HEK293 (cell line): ENCODE measurements around the gene LY6G6D.

Source experiments
- AEBP2 ChIP-seq: fragments of 450-650 bp; formaldehyde crosslinking; IDR thresholded peaks from 2 replicates; pipeline ENCODE4 v1.5.1; 2016; ENCODE audit warnings: missing biosample characterization, missing genetic modification characterization, borderline replicate concordance
- EGR2 ChIP-seq: fragments of 450-650 bp; formaldehyde crosslinking; IDR thresholded peaks from 2 replicates; pipeline ENCODE4 v1.5.1; 2016; ENCODE audit warnings: low read depth, missing biosample characterization, missing genetic modification characterization
- GLIS2 ChIP-seq: fragments of 450-650 bp; formaldehyde crosslinking; IDR thresholded peaks from 2 replicates; pipeline ENCODE4 v1.5.1; 2016; ENCODE audit warnings: missing biosample characterization, missing genetic modification characterization
- HOXA7 ChIP-seq: sonication (generic); formaldehyde crosslinking; IDR thresholded peaks from 2 replicates; pipeline ENCODE4 v1.8.1; 2022; ENCODE audit warnings: missing genetic modification reagents, borderline replicate concordance
- KLF1 ChIP-seq: fragments of 450-650 bp; formaldehyde crosslinking; IDR thresholded peaks from 2 replicates; pipeline ENCODE4 v1.5.1; 2016; ENCODE audit warnings: missing biosample characterization, missing genetic modification characterization
- KLF16 ChIP-seq: fragments of 450-650 bp; formaldehyde crosslinking; IDR thresholded peaks from 2 replicates; pipeline ENCODE4 v1.5.1; 2017; ENCODE audit warnings: missing biosample characterization, missing genetic modification characterization
- KLF8 ChIP-seq: fragments of 450-650 bp; formaldehyde crosslinking; IDR thresholded peaks from 2 replicates; pipeline ENCODE4 v1.5.1; 2016; ENCODE audit warnings: missing biosample characterization, missing genetic modification characterization
- SCRT2 ChIP-seq: fragments of 450-650 bp; formaldehyde crosslinking; IDR thresholded peaks from 2 replicates; pipeline ENCODE4 v1.5.1; 2016; ENCODE audit warnings: missing biosample characterization, missing genetic modification characterization
- SP3 ChIP-seq: fragments of 450-650 bp; formaldehyde crosslinking; IDR thresholded peaks from 2 replicates; pipeline ENCODE4 v1.5.1; 2016; ENCODE audit warnings: missing biosample characterization, missing genetic modification characterization
- ZBTB11 ChIP-seq: fragments of 450-650 bp; formaldehyde crosslinking; conservative IDR thresholded peaks from 2 replicates; pipeline ENCODE4 v1.5.1; 2016; ENCODE audit warnings: low read depth, missing biosample characterization, missing genetic modification characterization
- ZBTB20 ChIP-seq: fragments of 450-650 bp; formaldehyde crosslinking; IDR thresholded peaks from 2 replicates; pipeline ENCODE4 v1.5.1; 2016; ENCODE audit warnings: missing biosample characterization, missing genetic modification characterization
- ZBTB48 ChIP-seq: fragments of 450-650 bp; formaldehyde crosslinking; IDR thresholded peaks from 2 replicates; pipeline ENCODE4 v1.5.1; 2016; ENCODE audit warnings: missing biosample characterization, missing genetic modification characterization
- ZNF10 ChIP-seq: fragments of 450-650 bp; formaldehyde crosslinking; IDR thresholded peaks from 2 replicates; pipeline ENCODE4 v1.5.1; 2017; ENCODE audit warnings: missing biosample characterization, missing genetic modification characterization
- ZNF138 ChIP-seq: fragments of 450-650 bp; formaldehyde crosslinking; IDR thresholded peaks from 2 replicates; pipeline ENCODE4 v1.5.1; 2016; ENCODE audit warnings: missing biosample characterization, missing genetic modification characterization, borderline replicate concordance
- ZNF155 ChIP-seq: fragments of 450-650 bp; formaldehyde crosslinking; IDR thresholded peaks from 2 replicates; pipeline ENCODE4 v1.5.1; 2016; ENCODE audit warnings: missing biosample characterization, missing genetic modification characterization
- ZNF169 ChIP-seq: fragments of 450-650 bp; formaldehyde crosslinking; IDR thresholded peaks from 2 replicates; pipeline ENCODE4 v1.5.1; 2016; ENCODE audit warnings: missing biosample characterization, missing genetic modification characterization
- ZNF24 ChIP-seq: fragments of 450-650 bp; formaldehyde crosslinking; IDR thresholded peaks from 2 replicates; pipeline ENCODE4 v1.5.1; 2016; ENCODE audit warnings: missing biosample characterization, missing genetic modification characterization
- ZNF37A ChIP-seq: fragments of 450-650 bp; IDR thresholded peaks from 2 replicates; pipeline ENCODE4 v1.5.1; 2018; ENCODE audit warnings: missing biosample characterization, missing genetic modification characterization
- ZNF571 ChIP-seq: fragments of 450-650 bp; formaldehyde crosslinking; IDR thresholded peaks from 2 replicates; pipeline ENCODE4 v1.5.0; 2017; ENCODE audit warnings: missing biosample characterization, missing genetic modification characterization
- ZNF664 ChIP-seq: fragments of 450-650 bp; formaldehyde crosslinking; IDR thresholded peaks from 2 replicates; pipeline ENCODE4 v1.5.1; 2016; ENCODE audit warnings: missing biosample characterization, missing genetic modification characterization
- ZSCAN23 ChIP-seq: fragments of 450-650 bp; formaldehyde crosslinking; IDR thresholded peaks from 2 replicates; pipeline ENCODE4 v1.5.1; 2016; ENCODE audit warnings: missing biosample characterization, missing genetic modification characterization
- ZSCAN5A ChIP-seq: fragments of 450-650 bp; formaldehyde crosslinking; IDR thresholded peaks from 2 replicates; pipeline ENCODE4 v1.5.1; 2016; ENCODE audit warnings: missing biosample characterization, missing genetic modification characterization
- TF ChIP-seq, protein P1 (sequence below): fragments of 450-650 bp; formaldehyde crosslinking; conservative IDR thresholded peaks from 2 replicates; pipeline ENCODE4 v1.5.1; 2016; ENCODE audit warnings: low read depth, missing biosample characterization, missing genetic modification characterization
- TF ChIP-seq, protein P2 (sequence below): fragments of 450-650 bp; formaldehyde crosslinking; IDR thresholded peaks from 2 replicates; pipeline ENCODE4 v1.5.1; 2016; ENCODE audit warnings: missing biosample characterization, missing genetic modification characterization

Gene LY6G6D

GRCh38 chr6:31702819-31703716, 12.1 kb upstream of the LY6G6D start, which contains the start of gene ABHD16A (continued):
- TF ChIP-seq, protein P1, sequence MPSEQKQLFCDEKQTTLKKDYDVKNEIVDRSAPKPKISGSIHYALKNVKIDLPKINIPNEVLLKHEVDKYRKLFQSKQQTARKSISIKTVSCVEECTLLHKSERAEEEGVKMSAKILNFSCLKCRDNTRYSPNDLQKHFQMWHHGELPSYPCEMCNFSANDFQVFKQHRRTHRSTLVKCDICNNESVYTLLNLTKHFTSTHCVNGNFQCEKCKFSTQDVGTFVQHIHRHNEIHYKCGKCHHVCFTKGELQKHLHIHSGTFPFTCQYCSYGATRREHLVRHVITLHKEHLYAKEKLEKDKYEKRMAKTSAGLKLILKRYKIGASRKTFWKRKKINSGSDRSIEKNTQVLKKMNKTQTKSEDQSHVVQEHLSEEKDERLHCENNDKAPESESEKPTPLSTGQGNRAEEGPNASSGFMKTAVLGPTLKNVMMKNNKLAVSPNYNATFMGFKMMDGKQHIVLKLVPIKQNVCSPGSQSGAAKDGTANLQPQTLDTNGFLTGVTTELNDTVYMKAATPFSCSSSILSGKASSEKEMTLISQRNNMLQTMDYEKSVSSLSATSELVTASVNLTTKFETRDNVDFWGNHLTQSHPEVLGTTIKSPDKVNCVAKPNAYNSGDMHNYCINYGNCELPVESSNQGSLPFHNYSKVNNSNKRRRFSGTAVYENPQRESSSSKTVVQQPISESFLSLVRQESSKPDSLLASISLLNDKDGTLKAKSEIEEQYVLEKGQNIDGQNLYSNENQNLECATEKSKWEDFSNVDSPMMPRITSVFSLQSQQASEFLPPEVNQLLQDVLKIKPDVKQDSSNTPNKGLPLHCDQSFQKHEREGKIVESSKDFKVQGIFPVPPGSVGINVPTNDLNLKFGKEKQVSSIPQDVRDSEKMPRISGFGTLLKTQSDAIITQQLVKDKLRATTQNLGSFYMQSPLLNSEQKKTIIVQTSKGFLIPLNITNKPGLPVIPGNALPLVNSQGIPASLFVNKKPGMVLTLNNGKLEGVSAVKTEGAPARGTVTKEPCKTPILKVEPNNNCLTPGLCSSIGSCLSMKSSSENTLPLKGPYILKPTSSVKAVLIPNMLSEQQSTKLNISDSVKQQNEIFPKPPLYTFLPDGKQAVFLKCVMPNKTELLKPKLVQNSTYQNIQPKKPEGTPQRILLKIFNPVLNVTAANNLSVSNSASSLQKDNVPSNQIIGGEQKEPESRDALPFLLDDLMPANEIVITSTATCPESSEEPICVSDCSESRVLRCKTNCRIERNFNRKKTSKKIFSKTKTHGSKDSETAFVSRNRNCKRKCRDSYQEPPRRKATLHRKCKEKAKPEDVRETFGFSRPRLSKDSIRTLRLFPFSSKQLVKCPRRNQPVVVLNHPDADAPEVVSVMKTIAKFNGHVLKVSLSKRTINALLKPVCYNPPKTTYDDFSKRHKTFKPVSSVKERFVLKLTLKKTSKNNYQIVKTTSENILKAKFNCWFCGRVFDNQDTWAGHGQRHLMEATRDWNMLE (tag by site-specific recombination): peak; percentile 45; the same call in 1 of the 2 replicates
- TF ChIP-seq HOXA7 (no peak), ZNF10 (0 out of 2 replicates have a peak, but pooled peaks have one; percentile 9), ZBTB48 (tag by site-specific recombination) (peak; percentile 50; the same call in 1 of the 2 replicates), ZNF169 (tag by site-specific recombination) (no peak), ZBTB20 (tag by site-specific recombination) (peak; percentile 92), ZNF155 (tag by site-specific recombination) (no peak), ZNF571 (tag by site-specific recombination) (no peak), ZNF37A (tag by site-specific recombination) (no peak), ZSCAN5A (tag by site-specific recombination) (peak; percentile 67; the same call in 1 of the 2 replicates), KLF1 (no peak; the same call in 1 of the 2 replicates), ZNF138 (no peak), SP3 (tag by site-specific recombination) (peak; percentile 70), SCRT2 (tag by site-specific recombination) (peak; percentile 85), ZBTB11 (tag by site-specific recombination) (peak; percentile 33), KLF16 (tag by site-specific recombination) (peak; percentile 58; the same call in 1 of the 2 replicates), ZNF664 (tag by site-specific recombination) (no peak), ZSCAN23 (no peak; the same call in 1 of the 2 replicates), EGR2 (tag by site-specific recombination) (peak; percentile 55; the same call in 1 of the 2 replicates), GLIS2 (0 out of 2 replicates have a peak, but pooled peaks have one; percentile 33), ZNF24 (tag by site-specific recombination) (peak; percentile 55; the same call in 1 of the 2 replicates), AEBP2 (tag by site-specific recombination) (no peak), KLF8 (peak; percentile 76; the same call in 1 of the 2 replicates)
- TF ChIP-seq, protein P2, sequence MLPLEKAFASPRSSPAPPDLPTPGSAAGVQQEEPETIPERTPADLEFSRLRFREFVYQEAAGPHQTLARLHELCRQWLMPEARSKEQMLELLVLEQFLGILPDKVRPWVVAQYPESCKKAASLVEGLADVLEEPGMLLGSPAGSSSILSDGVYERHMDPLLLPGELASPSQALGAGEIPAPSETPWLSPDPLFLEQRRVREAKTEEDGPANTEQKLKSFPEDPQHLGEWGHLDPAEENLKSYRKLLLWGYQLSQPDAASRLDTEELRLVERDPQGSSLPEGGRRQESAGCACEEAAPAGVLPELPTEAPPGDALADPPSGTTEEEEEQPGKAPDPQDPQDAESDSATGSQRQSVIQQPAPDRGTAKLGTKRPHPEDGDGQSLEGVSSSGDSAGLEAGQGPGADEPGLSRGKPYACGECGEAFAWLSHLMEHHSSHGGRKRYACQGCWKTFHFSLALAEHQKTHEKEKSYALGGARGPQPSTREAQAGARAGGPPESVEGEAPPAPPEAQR (tag by site-specific recombination): no peak
